H9 (cell line): ENCODE results near the gene ZNF281. TPM values are rescaled to one million over a fixed set of nuclear protein-coding genes. Genes with fewer than 3 reads are reported as not detected.
A peak's percentile ranks its signal among the peaks of the same experiment; 100 is the strongest.

Experiments used
- DNase-seq: peaks from one replicate; pipeline ENCODE4 v3.0.0-alpha.2; 2017
- H2AFZ ChIP-seq: one replicate; pipeline ENCODE4 v1.6.1; 2013; ENCODE audit warnings: mild to moderate bottlenecking, low read length, control low read depth, moderate library complexity
- H2AK5ac ChIP-seq: 2 replicates; pipeline ENCODE4 v1.6.1; 2013; ENCODE audit warnings: low read length, control low read depth, mixed read lengths; ENCODE audit not compliant: insufficient read length
- H2BK120ac ChIP-seq: one replicate; pipeline ENCODE4 v1.6.1; 2013; ENCODE audit warnings: low read depth, mild to moderate bottlenecking, low read length, control low read depth, inconsistent platforms; ENCODE audit not compliant: poor library complexity, severe bottlenecking
- H2BK12ac ChIP-seq: 2 replicates; pipeline ENCODE4 v1.6.1; 2013; ENCODE audit warnings: low read length, control low read depth, mixed read lengths, low read depth; ENCODE audit not compliant: insufficient read length
- H2BK15ac ChIP-seq: 2 replicates; pipeline ENCODE4 v1.6.1; 2013; ENCODE audit warnings: low read depth, low read length, control low read depth
- H2BK20ac ChIP-seq: one replicate; pipeline ENCODE4 v1.6.1; 2013; ENCODE audit warnings: low read depth, mild to moderate bottlenecking, low read length, control low read depth, inconsistent platforms; ENCODE audit not compliant: poor library complexity, severe bottlenecking
- H2BK5ac ChIP-seq: 2 replicates; pipeline ENCODE4 v1.6.1; 2013; ENCODE audit warnings: low read length, control low read depth, mixed read lengths; ENCODE audit not compliant: insufficient read length
- H3K14ac ChIP-seq: 2 replicates; pipeline ENCODE4 v1.6.1; 2013; ENCODE audit warnings: low read length, control low read depth; ENCODE audit not compliant: insufficient read depth
- H3K18ac ChIP-seq: 2 replicates; pipeline ENCODE4 v1.6.1; 2013; ENCODE audit warnings: low read depth, mild to moderate bottlenecking, mixed read lengths, low read length, control low read depth; ENCODE audit not compliant: insufficient read length
- H3K23ac ChIP-seq: 2 replicates; pipeline ENCODE4 v1.6.1; 2013; ENCODE audit warnings: low read length, control low read depth, mixed read lengths, low read depth; ENCODE audit not compliant: insufficient read length
- H3K23me2 ChIP-seq: 2 replicates; pipeline ENCODE4 v1.6.1; 2013; ENCODE audit warnings: low read depth, mild to moderate bottlenecking, mixed read lengths, low read length, control low read depth; ENCODE audit not compliant: insufficient read length, poor library complexity, severe bottlenecking
- H3K27ac ChIP-seq: 2 replicates; pipeline ENCODE4 v1.5.1; 2013; ENCODE audit warnings: low read length, control low read depth, mixed read lengths, low read depth; ENCODE audit not compliant: insufficient read length
- H3K27me3 ChIP-seq: 2 replicates; pipeline ENCODE4 v1.6.1; 2013; ENCODE audit warnings: low read length, control low read depth, inconsistent platforms; ENCODE audit not compliant: insufficient read depth
- H3K4ac ChIP-seq: 2 replicates; pipeline ENCODE4 v1.6.1; 2013; ENCODE audit warnings: low read depth, mild to moderate bottlenecking, control low read depth, inconsistent platforms, low read length, moderate library complexity
- H3K4me1 ChIP-seq: 2 replicates; pipeline ENCODE4 v1.6.1; 2013; ENCODE audit warnings: low read length, control low read depth, inconsistent platforms; ENCODE audit not compliant: insufficient read depth
- H3K4me2 ChIP-seq: 2 replicates; pipeline ENCODE4 v1.6.1; 2013; ENCODE audit warnings: low read length, control low read depth, mixed read lengths; ENCODE audit not compliant: insufficient read length, insufficient read depth
- H3K56ac ChIP-seq: 2 replicates; pipeline ENCODE4 v1.6.1; 2013; ENCODE audit warnings: low read depth, mild to moderate bottlenecking, mixed read lengths, low read length, control low read depth; ENCODE audit not compliant: insufficient read length
- H3K79me1 ChIP-seq: 2 replicates; pipeline ENCODE4 v1.6.1; 2013; ENCODE audit warnings: low read depth, mild to moderate bottlenecking, moderate library complexity, low read length, control low read depth, inconsistent platforms; ENCODE audit not compliant: insufficient read depth, poor library complexity, severe bottlenecking
- H3K79me2 ChIP-seq: 2 replicates; pipeline ENCODE4 v1.6.1; 2013; ENCODE audit warnings: low read length, control low read depth, inconsistent platforms; ENCODE audit not compliant: insufficient read depth
- H3K9ac ChIP-seq: 2 replicates; pipeline ENCODE4 v1.6.1; 2013; ENCODE audit warnings: low read length, control low read depth, mixed read lengths; ENCODE audit not compliant: insufficient read length; ENCODE audit errors: extremely low read depth
- H3K9me3 ChIP-seq: one replicate; pipeline ENCODE4 v1.6.1; 2013; ENCODE audit warnings: low read depth, low read length, inconsistent platforms; ENCODE audit not compliant: control insufficient read depth
- H3T11ph ChIP-seq: one replicate; pipeline ENCODE4 v1.6.1; 2013; ENCODE audit warnings: mild to moderate bottlenecking, low read length, control low read depth, inconsistent platforms
- H4K20me1 ChIP-seq: one replicate; pipeline ENCODE4 v1.6.1; 2013; ENCODE audit not compliant: control insufficient read depth, insufficient read length, insufficient read depth
- H4K5ac ChIP-seq: 2 replicates; pipeline ENCODE4 v1.6.1; 2013; ENCODE audit warnings: low read depth, mild to moderate bottlenecking, mixed read lengths, low read length, control low read depth; ENCODE audit not compliant: insufficient read length
- H4K8ac ChIP-seq: replicated peaks from 2 replicates; pipeline ENCODE4 v1.6.1; 2013; ENCODE audit warnings: low read length, control low read depth, mixed read lengths, low read depth; ENCODE audit not compliant: insufficient read length
- H4K91ac ChIP-seq: 2 replicates; pipeline ENCODE4 v1.6.1; 2013; ENCODE audit warnings: low read depth, mild to moderate bottlenecking, moderate library complexity, mixed read lengths, low read length, control low read depth; ENCODE audit not compliant: insufficient read length
- H3K27ac Mint-ChIP-seq, 3 experiments: 2 replicates in 2 of 3; 3 replicates in 1 of 3; pipeline ENCODE4 v1.8.0; 2020 to 2021; ENCODE audit warnings: mixed read lengths in 3 of 3, mild to moderate bottlenecking in 1 of 3, moderate library complexity in 1 of 3
- H3K27me3 Mint-ChIP-seq: 2 replicates; pipeline ENCODE4 v1.8.0; 2021; ENCODE audit warnings: low read depth, mild to moderate bottlenecking, moderate library complexity, mixed read lengths
- H3K36me3 Mint-ChIP-seq, 3 experiments: 2 replicates in 2 of 3; 3 replicates in 1 of 3; pipeline ENCODE4 v1.8.0; 2020 to 2021; ENCODE audit warnings: low read depth in 3 of 3, mixed read lengths in 3 of 3; ENCODE audit not compliant: insufficient read depth in 1 of 3
- H3K4me1 Mint-ChIP-seq, 2 experiments: 2 replicates each; pipeline ENCODE4 v1.8.0; 2020; ENCODE audit warnings: mixed read lengths in 2 of 2
- H3K4me3 Mint-ChIP-seq, 2 experiments: 2 replicates in 1 of 2; 3 replicates in 1 of 2; pipeline ENCODE4 v1.8.0; 2020 to 2021; ENCODE audit warnings: mild to moderate bottlenecking in 2 of 2, mixed read lengths in 2 of 2, moderate library complexity in 1 of 2
- H3K9me3 Mint-ChIP-seq, 2 experiments: 2 replicates in 1 of 2; 3 replicates in 1 of 2; pipeline ENCODE4 v1.8.0; 2020; ENCODE audit warnings: mild to moderate bottlenecking in 2 of 2, mixed read lengths in 2 of 2, moderate library complexity in 1 of 2
- WGBS: extraction: QIAGEN DNeasy Blood & Tissue Kit; methylation state at CpG from one replicate; pipeline ENCODE4 v1.1.7; 2013; ENCODE audit warnings: missing lambda C conversion rate, low lambda C conversion rate, mixed read lengths; ENCODE audit not compliant: insufficient read length; ENCODE audit errors: extremely low coverage; 5-methylcytosine and 5-hydroxymethylcytosine counted together
- total RNA-seq: library from RNA; stranded (reverse); gene quantifications from 2 replicates; pipeline ENCODE4 v1.2.1, GENCODE V29; 2021
- TF ChIP-seq, protein P1 (sequence below): fragments of 200-600 bp; sonication (generic); conservative IDR thresholded peaks from 3 replicates; pipeline ENCODE4 v1.8.0; 2021; ENCODE audit warnings: antibody characterized with exemption, mild to moderate bottlenecking

Gene ZNF281
- total RNA-seq, 1 experiment from 2014 or later = 75.2 TPM

DNA sequence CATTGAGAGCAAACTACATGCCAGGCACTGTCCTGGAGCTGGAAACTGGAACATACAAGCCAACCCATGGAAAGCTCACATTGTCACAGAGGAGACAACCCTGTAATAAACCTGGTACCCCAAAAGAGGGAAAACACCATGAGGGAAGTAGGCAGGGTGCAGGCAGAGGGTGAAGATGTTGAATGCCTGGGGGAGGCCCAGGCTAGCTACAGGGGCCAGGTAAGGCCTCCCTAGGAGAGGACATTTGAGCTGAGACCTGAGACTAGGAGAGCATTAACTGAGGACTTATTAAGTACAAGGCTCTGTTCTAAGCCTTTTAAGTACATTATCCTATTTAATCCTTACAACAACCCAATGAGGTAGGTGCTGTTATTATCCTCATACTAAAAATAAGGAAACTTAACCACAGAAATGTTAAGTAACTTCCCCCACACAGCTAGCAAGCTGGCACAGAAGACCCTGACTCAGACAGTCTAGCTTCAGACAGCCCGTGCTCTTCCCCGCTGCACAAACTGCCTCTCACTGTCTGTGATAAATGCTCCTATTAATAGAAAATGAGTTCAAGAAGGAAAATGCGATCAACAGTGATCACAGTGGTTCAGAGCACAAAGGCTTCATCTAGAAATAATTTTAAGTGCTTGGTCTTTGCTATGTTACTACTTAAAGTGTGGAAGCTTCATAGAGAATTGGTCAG is 41.8 kb downstream of the ZNF281 start:
- no CpG with 5 or more reads among the region's 3 CpGs for WGBS
- H4K8ac ChIP-seq = no peak overlapping the region
- H3K4me3 Mint-ChIP-seq = no peak overlapping the region
- no peaks in the 10 kb centered on the region for H3K79me2 ChIP-seq
- peaks cover 68 to 69% of the 10 kb centered on the region in 2 experiments for H3K4me1 Mint-ChIP-seq
- H3K4me1 ChIP-seq = peaks cover 26% of the 10 kb centered on the region
- H4K91ac ChIP-seq = no peak overlapping the region
- H3K23me2 ChIP-seq = no peaks in the 10 kb centered on the region
- H3K23ac ChIP-seq = no peak overlapping the region
- H4K20me1 ChIP-seq = no peaks in the 10 kb centered on the region
- peaks cover 22 to 31% (median 25%) of the 10 kb centered on the region in 3 experiments for H3K36me3 Mint-ChIP-seq
- no peaks in the 10 kb centered on the region for H3K27me3 ChIP-seq
- H3K9ac ChIP-seq = no peak overlapping the region
- H3K27me3 Mint-ChIP-seq = no peaks in the 10 kb centered on the region
- H3K18ac ChIP-seq = no peak overlapping the region
- H3K27ac ChIP-seq = no peak overlapping the region
- H2BK5ac ChIP-seq = no peak overlapping the region
- no peak overlapping the region for H2AFZ ChIP-seq
- H3K9me3 Mint-ChIP-seq = no peaks in the 10 kb centered on the region
- H4K5ac ChIP-seq = no peak overlapping the region
- no peak overlapping the region for H3K56ac ChIP-seq
- H2BK15ac ChIP-seq = no peak overlapping the region
- H3K9me3 ChIP-seq = no peaks in the 10 kb centered on the region
- no peak for DNase-seq
- H3K27ac Mint-ChIP-seq = peak overlapping the region in 1 of 3 experiments; percentile 62; a peak in 3 of 7 replicates
- H2AK5ac ChIP-seq = no peak overlapping the region
- H2BK12ac ChIP-seq = no peak overlapping the region
- H3K4me2 ChIP-seq = no peak overlapping the region
- H2BK120ac ChIP-seq = no peak overlapping the region
- H3K79me1 ChIP-seq = no peaks in the 10 kb centered on the region
- no peak overlapping the region for H3K14ac ChIP-seq
- H3K4ac ChIP-seq = no peak overlapping the region
- H3T11ph ChIP-seq = no peak overlapping the region
- TF ChIP-seq, protein P1, sequence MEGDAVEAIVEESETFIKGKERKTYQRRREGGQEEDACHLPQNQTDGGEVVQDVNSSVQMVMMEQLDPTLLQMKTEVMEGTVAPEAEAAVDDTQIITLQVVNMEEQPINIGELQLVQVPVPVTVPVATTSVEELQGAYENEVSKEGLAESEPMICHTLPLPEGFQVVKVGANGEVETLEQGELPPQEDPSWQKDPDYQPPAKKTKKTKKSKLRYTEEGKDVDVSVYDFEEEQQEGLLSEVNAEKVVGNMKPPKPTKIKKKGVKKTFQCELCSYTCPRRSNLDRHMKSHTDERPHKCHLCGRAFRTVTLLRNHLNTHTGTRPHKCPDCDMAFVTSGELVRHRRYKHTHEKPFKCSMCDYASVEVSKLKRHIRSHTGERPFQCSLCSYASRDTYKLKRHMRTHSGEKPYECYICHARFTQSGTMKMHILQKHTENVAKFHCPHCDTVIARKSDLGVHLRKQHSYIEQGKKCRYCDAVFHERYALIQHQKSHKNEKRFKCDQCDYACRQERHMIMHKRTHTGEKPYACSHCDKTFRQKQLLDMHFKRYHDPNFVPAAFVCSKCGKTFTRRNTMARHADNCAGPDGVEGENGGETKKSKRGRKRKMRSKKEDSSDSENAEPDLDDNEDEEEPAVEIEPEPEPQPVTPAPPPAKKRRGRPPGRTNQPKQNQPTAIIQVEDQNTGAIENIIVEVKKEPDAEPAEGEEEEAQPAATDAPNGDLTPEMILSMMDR = no peak
- H2BK20ac ChIP-seq = no peak overlapping the region
